Memory B cell (primary cell): ENCODE measurements around the gene AP4S1.
"Not testable (repeated sequence)": the region's sequence is repeated elsewhere in the genome, so short reads cannot be mapped to it uniquely, and the experiment has no call there.

ENCODE experiments used
- ATAC-seq: fragments of 150-1000 bp; cut with Tn5 transposase; 2 replicates; pipeline ENCODE4 v1.10.0; 2021; ENCODE audit warnings: low read depth, mild to moderate bottlenecking, moderate library complexity
- DNase-seq, 2 donors: peaks; one replicate each; pipeline ENCODE4 v3.0.0; 2022; ENCODE audit warnings: low spot score in 2 of 2
- H3K27ac Mint-ChIP-seq: one replicate; pipeline ENCODE4 v1.8.0; 2022; ENCODE audit warnings: mild to moderate bottlenecking, moderate library complexity, mixed read lengths
- H3K27me3 Mint-ChIP-seq: one replicate; pipeline ENCODE4 v1.8.0; 2022; ENCODE audit warnings: mixed read lengths
- H3K36me3 Mint-ChIP-seq: one replicate; pipeline ENCODE4 v1.8.0; 2022; ENCODE audit warnings: mild to moderate bottlenecking, mixed read lengths
- H3K4me1 Mint-ChIP-seq: one replicate; pipeline ENCODE4 v1.8.0; 2022; ENCODE audit warnings: mixed read lengths
- H3K4me3 Mint-ChIP-seq: one replicate; pipeline ENCODE4 v1.8.0; 2022; ENCODE audit warnings: mild to moderate bottlenecking, moderate library complexity, mixed read lengths
- H3K9me3 Mint-ChIP-seq: one replicate; pipeline ENCODE4 v1.8.0; 2022; ENCODE audit warnings: mixed read lengths

The AP4S1 gene

GRCh38 chr14:31042893-31043292 lies 17.4 kb downstream of the AP4S1 start:
- H3K9me3 Mint-ChIP-seq, H3K27ac Mint-ChIP-seq, H3K27me3 Mint-ChIP-seq, H3K4me1 Mint-ChIP-seq, H3K4me3 Mint-ChIP-seq, DNase-seq, ATAC-seq, H3K36me3 Mint-ChIP-seq: not testable (repeated sequence)

- H3K9me3 Mint-ChIP-seq = no peaks in the 10 kb centered on the region
- peaks cover 6% of the 10 kb centered on the region for H3K36me3 Mint-ChIP-seq
- H3K27ac Mint-ChIP-seq = no peak overlapping the region
Measured at GRCh38 chr14:31043379-31043778, 17.9 kb downstream of the AP4S1 start.

GRCh38 chr14:31045501-31046080 lies 20.1 kb downstream of the AP4S1 start:
- Mint-ChIP-seq H3K4me3 (no peak overlapping the region), H3K9me3 (no peaks in the 10 kb centered on the region), H3K4me1 (no peaks in the 10 kb centered on the region), H3K27me3 (no peaks in the 10 kb centered on the region), H3K36me3 (peaks cover 7% of the 10 kb centered on the region), H3K27ac (no peak overlapping the region)
- ATAC-seq (no peak), DNase-seq (no peak)

More at GRCh38 chr14:31043379-31043778, 17.9 kb downstream of the AP4S1 start:
- Mint-ChIP-seq H3K4me1 (no peaks in the 10 kb centered on the region), H3K4me3 (no peak overlapping the region), H3K27me3 (no peaks in the 10 kb centered on the region)
- DNase-seq (no peak), ATAC-seq (no peak)

GRCh38 chr14:31047503-31047902 lies 22.1 kb downstream of the AP4S1 start:
- H3K27ac Mint-ChIP-seq = no peak overlapping the region
- no peaks in the 10 kb centered on the region for H3K4me1 Mint-ChIP-seq
- H3K27me3 Mint-ChIP-seq = no peaks in the 10 kb centered on the region
- no peak overlapping the region for H3K4me3 Mint-ChIP-seq
- H3K9me3 Mint-ChIP-seq = no peaks in the 10 kb centered on the region
- no peak for ATAC-seq
- DNase-seq = no peak
- H3K36me3 Mint-ChIP-seq = peaks cover 10% of the 10 kb centered on the region

GRCh38 chr14:31051023-31051422 lies 25.6 kb downstream of the AP4S1 start:
- no peaks in the 10 kb centered on the region for H3K9me3 Mint-ChIP-seq
- H3K27me3 Mint-ChIP-seq = no peaks in the 10 kb centered on the region
- no peaks in the 10 kb centered on the region for H3K4me1 Mint-ChIP-seq
- H3K36me3 Mint-ChIP-seq = peaks cover 9% of the 10 kb centered on the region
- ATAC-seq = no peak
- DNase-seq = no peak
- peak overlapping the region; percentile 36 for H3K27ac Mint-ChIP-seq
- no peak overlapping the region for H3K4me3 Mint-ChIP-seq

GRCh38 chr14:31051511-31051910 lies 26.1 kb downstream of the AP4S1 start:
- no peak for ATAC-seq
- H3K9me3 Mint-ChIP-seq = no peaks in the 10 kb centered on the region
- no peak overlapping the region for H3K4me3 Mint-ChIP-seq

GRCh38 chr14:31052905-31053586 lies 27.6 kb downstream of the AP4S1 start:
- H3K4me3 Mint-ChIP-seq, H3K4me1 Mint-ChIP-seq, H3K9me3 Mint-ChIP-seq, H3K27me3 Mint-ChIP-seq, ATAC-seq, H3K36me3 Mint-ChIP-seq, DNase-seq, H3K27ac Mint-ChIP-seq: not testable (repeated sequence)

More at GRCh38 chr14:31051511-31051910, 26.1 kb downstream of the AP4S1 start:
- DNase-seq = no peak
- Mint-ChIP-seq H3K36me3 (peaks cover 9% of the 10 kb centered on the region), H3K27me3 (no peaks in the 10 kb centered on the region), H3K4me1 (no peaks in the 10 kb centered on the region), H3K27ac (no peak overlapping the region)

GRCh38 chr14:31057035-31057434 lies 31.6 kb downstream of the AP4S1 start:
- H3K27me3 Mint-ChIP-seq = no peaks in the 10 kb centered on the region
- ATAC-seq = no peak
- no peak for DNase-seq
- peaks cover 11% of the 10 kb centered on the region for H3K4me1 Mint-ChIP-seq
- no peak overlapping the region for H3K4me3 Mint-ChIP-seq
- no peak overlapping the region for H3K27ac Mint-ChIP-seq
- peaks cover 4% of the 10 kb centered on the region for H3K36me3 Mint-ChIP-seq
- no peaks in the 10 kb centered on the region for H3K9me3 Mint-ChIP-seq

GRCh38 chr14:31057701-31058364 lies 32.4 kb downstream of the AP4S1 start:
- Mint-ChIP-seq H3K36me3 (peaks cover 4% of the 10 kb centered on the region), H3K27me3 (no peaks in the 10 kb centered on the region), H3K4me3 (no peak overlapping the region), H3K4me1 (peaks cover 11% of the 10 kb centered on the region), H3K9me3 (no peaks in the 10 kb centered on the region), H3K27ac (no peak overlapping the region)
- DNase-seq (no peak), ATAC-seq (no peak)

GRCh38 chr14:31059152-31059924 lies 33.9 kb downstream of the AP4S1 start:
- no peaks in the 10 kb centered on the region for H3K27me3 Mint-ChIP-seq
- H3K4me1 Mint-ChIP-seq = peaks cover 11% of the 10 kb centered on the region
- no peaks in the 10 kb centered on the region for H3K9me3 Mint-ChIP-seq
- peaks cover 2% of the 10 kb centered on the region for H3K36me3 Mint-ChIP-seq
- ATAC-seq (no peak), DNase-seq (no peak)
- no peak overlapping the region for H3K4me3 Mint-ChIP-seq
- peak overlapping the region; percentile 4 for H3K27ac Mint-ChIP-seq

GRCh38 chr14:31060253-31060875 lies 34.9 kb downstream of the AP4S1 start:
- no peak for DNase-seq
- peaks cover 4% of the 10 kb centered on the region for H3K36me3 Mint-ChIP-seq
- no peak for ATAC-seq
- H3K4me1 Mint-ChIP-seq = peaks cover 11% of the 10 kb centered on the region
- no peaks in the 10 kb centered on the region for H3K9me3 Mint-ChIP-seq
- H3K27ac Mint-ChIP-seq = no peak overlapping the region
- no peak overlapping the region for H3K4me3 Mint-ChIP-seq
- no peaks in the 10 kb centered on the region for H3K27me3 Mint-ChIP-seq

- H3K27me3 Mint-ChIP-seq, H3K9me3 Mint-ChIP-seq, ATAC-seq, H3K27ac Mint-ChIP-seq, DNase-seq, H3K4me3 Mint-ChIP-seq: not testable (repeated sequence)
- Mint-ChIP-seq H3K36me3 (peaks cover 11% of the 10 kb centered on the region), H3K4me1 (peaks cover 11% of the 10 kb centered on the region)
Measured at GRCh38 chr14:31062908-31063307, 37.5 kb downstream of the AP4S1 start.

- no peak overlapping the region for H3K27ac Mint-ChIP-seq
- no peak for DNase-seq
- no peak overlapping the region for H3K4me3 Mint-ChIP-seq
- no peaks in the 10 kb centered on the region for H3K4me1 Mint-ChIP-seq
- peaks cover 18% of the 10 kb centered on the region for H3K36me3 Mint-ChIP-seq
- H3K27me3 Mint-ChIP-seq = no peaks in the 10 kb centered on the region
- no peak for ATAC-seq
- H3K9me3 Mint-ChIP-seq = no peaks in the 10 kb centered on the region
Measured at GRCh38 chr14:31068235-31068634, 42.8 kb downstream of the AP4S1 start.

GRCh38 chr14:31069343-31069742 lies 43.9 kb downstream of the AP4S1 start:
- no peak for DNase-seq
- no peak for ATAC-seq
- Mint-ChIP-seq H3K4me3 (no peak overlapping the region), H3K27me3 (no peaks in the 10 kb centered on the region), H3K4me1 (no peaks in the 10 kb centered on the region), H3K36me3 (peaks cover 18% of the 10 kb centered on the region), H3K27ac (no peak overlapping the region), H3K9me3 (no peaks in the 10 kb centered on the region)
